Fibroblast of the aortic adventitia (primary cell): ENCODE data around the gene LMX1A. TPM values are rescaled to one million over a fixed set of nuclear protein-coding genes. Genes with fewer than 3 reads are reported as not detected.

Source experiments
- DNase-seq: peaks from one replicate; pipeline ENCODE4 v3.0.0-alpha.2; 2010; ENCODE audit warnings: low read depth
- H3K4me3 ChIP-seq: 2 replicates; pipeline ENCODE4 v1.5.1; 2011; ENCODE audit warnings: low read depth, mild to moderate bottlenecking, control low read depth, low read length, moderate library complexity
- total RNA-seq: library from RNA; depleted of rRNA; stranded (reverse); fragments of >200 nt; gene quantifications from 2 replicates; pipeline ENCODE4 v1.2.3, GENCODE V29; 2012; ENCODE audit warnings: low replicate concordance
- TF ChIP-seq, protein P1 (sequence below): IDR thresholded peaks from 2 replicates; pipeline ENCODE4 v1.5.1; 2011; ENCODE audit warnings: mild to moderate bottlenecking, low read length, control low read depth, inconsistent platforms; ENCODE audit not compliant: insufficient read depth

Gene LMX1A
- total RNA-seq, 1 donor: not detected

DNA sequence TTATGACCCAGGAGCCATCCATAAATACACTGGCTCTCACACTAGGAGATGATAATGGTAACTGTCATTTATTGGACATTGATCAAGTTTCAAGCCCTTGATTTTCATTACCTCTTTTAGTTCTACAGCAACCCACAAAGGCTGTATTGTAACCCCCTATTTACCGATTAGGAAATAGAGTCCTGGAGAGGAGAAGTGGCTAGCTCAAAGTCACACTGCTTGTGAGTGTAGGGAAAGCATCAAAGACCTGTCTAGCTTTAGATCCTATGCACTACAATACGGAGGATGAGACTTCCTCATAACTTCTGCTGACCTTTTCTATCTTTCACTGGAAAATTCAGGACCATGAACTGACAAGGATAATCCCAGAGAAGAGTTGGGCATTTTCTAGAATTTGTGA is 115.2 kb downstream of the LMX1A start:
- H3K4me3 ChIP-seq: no peak overlapping the region
- DNase-seq: no peak
- TF ChIP-seq, protein P1, sequence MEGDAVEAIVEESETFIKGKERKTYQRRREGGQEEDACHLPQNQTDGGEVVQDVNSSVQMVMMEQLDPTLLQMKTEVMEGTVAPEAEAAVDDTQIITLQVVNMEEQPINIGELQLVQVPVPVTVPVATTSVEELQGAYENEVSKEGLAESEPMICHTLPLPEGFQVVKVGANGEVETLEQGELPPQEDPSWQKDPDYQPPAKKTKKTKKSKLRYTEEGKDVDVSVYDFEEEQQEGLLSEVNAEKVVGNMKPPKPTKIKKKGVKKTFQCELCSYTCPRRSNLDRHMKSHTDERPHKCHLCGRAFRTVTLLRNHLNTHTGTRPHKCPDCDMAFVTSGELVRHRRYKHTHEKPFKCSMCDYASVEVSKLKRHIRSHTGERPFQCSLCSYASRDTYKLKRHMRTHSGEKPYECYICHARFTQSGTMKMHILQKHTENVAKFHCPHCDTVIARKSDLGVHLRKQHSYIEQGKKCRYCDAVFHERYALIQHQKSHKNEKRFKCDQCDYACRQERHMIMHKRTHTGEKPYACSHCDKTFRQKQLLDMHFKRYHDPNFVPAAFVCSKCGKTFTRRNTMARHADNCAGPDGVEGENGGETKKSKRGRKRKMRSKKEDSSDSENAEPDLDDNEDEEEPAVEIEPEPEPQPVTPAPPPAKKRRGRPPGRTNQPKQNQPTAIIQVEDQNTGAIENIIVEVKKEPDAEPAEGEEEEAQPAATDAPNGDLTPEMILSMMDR: no peak

DNA sequence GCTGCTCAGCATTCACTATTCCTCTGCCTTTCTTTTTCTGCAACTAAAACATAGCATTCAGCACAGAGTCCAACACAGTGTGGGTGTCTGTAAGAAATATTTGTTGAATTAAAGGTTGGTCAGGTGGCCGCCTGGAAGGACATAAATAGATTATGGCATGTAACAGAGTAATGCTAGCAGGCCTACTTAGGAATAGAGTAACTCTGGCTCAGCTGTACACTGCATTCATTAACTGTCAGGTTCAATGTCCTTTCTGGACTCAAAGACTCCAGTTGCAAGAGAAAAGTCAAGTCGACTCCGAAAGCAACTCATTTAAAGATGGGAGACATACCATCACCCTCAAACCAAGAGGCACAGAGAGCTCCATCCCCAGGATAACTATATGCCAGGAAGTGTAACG is 116.0 kb downstream of the LMX1A start:
- no peak overlapping the region for H3K4me3 ChIP-seq
- TF ChIP-seq, protein P1: no peak
- DNase-seq: no peak

DNA sequence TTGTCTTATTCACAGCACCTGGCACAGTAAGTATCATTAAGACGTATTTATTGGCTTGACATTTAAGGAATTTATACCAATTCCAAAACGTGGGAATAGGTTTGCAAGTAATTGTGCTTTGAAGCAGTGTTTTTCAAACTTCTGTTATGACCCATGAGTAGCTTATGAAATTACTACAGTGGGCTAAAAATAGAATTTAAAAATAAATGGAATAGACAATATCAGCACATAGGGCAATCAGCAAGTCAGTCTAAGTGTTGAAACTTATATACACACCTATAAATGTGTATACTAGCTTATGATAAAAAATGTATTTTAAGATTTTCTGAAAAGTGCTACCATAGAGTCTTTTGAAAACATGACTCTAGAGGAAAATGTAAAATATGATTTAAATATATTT is 116.6 kb downstream of the LMX1A start:
- TF ChIP-seq, protein P1: no peak
- no peak for DNase-seq
- no peak overlapping the region for H3K4me3 ChIP-seq

DNA sequence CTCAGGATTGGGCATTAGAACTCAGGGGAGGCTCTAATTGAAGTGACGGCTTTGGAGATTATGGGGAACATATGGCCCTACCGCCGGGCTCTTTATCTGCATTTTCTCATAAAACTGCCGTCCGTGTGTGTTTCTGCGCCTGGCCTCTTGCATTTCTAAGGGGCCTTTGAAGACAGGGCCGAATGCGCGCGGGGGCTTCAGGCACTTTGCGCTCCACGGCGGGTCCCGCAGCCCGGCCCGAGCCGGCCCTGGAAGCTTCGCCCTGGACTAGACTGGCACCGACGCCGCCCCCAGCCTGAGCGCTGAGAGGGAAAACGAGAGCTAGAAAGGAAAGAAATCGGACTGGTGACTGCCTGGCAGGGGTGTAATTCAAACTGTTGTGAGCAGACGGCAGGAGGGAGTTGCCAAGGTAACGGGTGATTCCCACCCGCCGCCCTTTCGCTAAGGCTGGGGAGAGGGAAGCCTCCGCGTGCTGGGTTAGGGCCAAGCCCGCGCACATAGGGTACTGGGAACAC is 120.7 kb downstream of the LMX1A start:
- TF ChIP-seq, protein P1: no peak
- DNase-seq: no peak
- no peak overlapping the region for H3K4me3 ChIP-seq

DNA sequence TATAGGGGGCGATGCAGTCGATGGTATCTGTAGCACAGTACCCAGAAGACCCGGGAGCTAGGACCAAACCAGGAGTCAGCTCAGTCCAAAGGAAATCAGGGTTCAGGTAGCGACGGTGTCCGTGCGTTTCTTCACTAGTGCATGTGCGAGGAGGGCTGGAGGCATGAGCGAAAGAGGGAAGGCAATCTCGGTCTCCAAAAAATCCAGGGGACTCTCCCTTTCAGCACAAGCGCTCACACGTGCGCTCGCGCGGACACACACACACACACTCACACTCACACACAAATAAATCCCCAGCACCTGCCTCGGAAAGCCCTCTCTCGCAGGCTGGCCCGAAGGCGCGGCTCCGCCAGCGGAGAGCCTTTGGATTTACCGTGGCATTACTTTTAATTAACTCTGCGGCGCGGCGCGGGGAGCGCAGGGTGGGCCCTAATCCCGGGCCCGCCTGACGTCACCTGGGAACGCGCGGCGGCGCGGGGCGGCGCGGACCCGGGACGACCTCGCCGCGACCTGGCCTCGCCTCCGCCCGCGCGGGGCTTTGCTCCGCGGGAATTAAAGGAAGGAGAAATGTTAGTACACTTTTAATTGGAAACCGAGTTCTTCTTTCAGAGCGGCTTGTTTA is 121.2 kb downstream of the LMX1A start:
- TF ChIP-seq, protein P1: no peak
- no peak overlapping the region for H3K4me3 ChIP-seq
- no peak for DNase-seq

DNA sequence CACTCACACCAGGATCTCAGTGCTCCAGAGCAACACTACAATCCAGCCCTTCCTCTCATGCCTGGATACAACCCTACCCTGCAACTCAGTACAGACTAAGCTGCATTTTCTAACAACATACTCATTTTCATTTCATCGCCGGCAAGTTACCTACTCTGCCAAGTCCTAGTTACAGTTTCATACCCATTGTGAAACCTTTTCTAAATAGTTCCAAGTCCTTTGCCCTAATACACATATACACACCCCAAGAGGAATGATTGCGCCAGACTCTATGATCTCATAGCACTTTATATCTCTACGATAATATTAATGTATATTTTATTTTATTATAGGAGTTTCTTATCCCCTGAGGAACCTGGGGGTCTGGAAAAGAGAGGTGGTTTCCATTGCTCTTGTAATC is 122.4 kb downstream of the LMX1A start:
- H3K4me3 ChIP-seq: no peak overlapping the region
- no peak for DNase-seq
- TF ChIP-seq, protein P1: no peak

DNA sequence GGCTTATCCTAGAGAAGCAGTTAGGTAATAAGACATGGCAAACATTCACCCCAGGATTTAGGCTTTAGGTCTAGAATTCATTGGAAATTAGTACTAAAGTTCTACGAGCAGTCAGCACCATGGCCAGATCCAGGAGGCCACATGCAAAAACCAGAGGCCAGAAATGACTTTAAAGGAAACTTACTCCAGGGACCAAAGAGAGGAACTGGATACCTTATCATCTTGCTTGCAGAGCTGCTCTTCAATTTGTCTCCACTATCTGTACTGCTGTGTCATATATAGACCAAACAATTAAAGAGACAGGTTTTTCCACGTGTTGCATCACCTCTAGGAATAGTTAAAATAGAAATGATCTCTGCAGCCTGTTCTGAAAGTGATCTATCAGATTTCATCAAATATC is 127.8 kb downstream of the LMX1A start:
- H3K4me3 ChIP-seq: no peak overlapping the region
- TF ChIP-seq, protein P1: no peak
- peak; percentile 12 for DNase-seq
